Activated CD4-positive, CD25-positive, alpha-beta regulatory T cell treated with anti-CD3 and anti-CD28 coated beads, Interleukin-2, amount 50 U/mL, for 16 hours (primary cell): ENCODE results near the gene ARF1.

Experiments used
- DNase-seq: peaks from one replicate; pipeline ENCODE4 v3.0.0-alpha.2; 2020; ENCODE audit warnings: low read depth, low spot score

ARF1 gene

GRCh38 chr1:228048659-228049298, 33.7 kb upstream of the ARF1 start:
- DNase-seq: no peak

GRCh38 chr1:228050571-228051231, 31.8 kb upstream of the ARF1 start:
- no peak for DNase-seq

GRCh38 chr1:228058172-228058948, 24.1 kb upstream of the ARF1 start:
- DNase-seq: no peak

- no peak for DNase-seq
These were observed 23.4 kb upstream of the ARF1 start for GRCh38 chr1:228058949-228059633.

- DNase-seq: peak; percentile 26
These were observed 22.7 kb upstream of the ARF1 start for GRCh38 chr1:228059634-228060457.

- no peak for DNase-seq
These were observed 21.9 kb upstream of the ARF1 start for GRCh38 chr1:228060458-228061190.

- DNase-seq: no peak
These were observed 21.0 kb upstream of the ARF1 start for GRCh38 chr1:228061411-228062084.

- no peak for DNase-seq
These were observed 20.3 kb upstream of the ARF1 start for GRCh38 chr1:228062085-228062791.

GRCh38 chr1:228062812-228063211, 19.7 kb upstream of the ARF1 start:
- DNase-seq: no peak

- no peak for DNase-seq
These were observed 19.0 kb upstream of the ARF1 start for GRCh38 chr1:228063251-228064191.

- no peak for DNase-seq
These were observed 18.2 kb upstream of the ARF1 start for GRCh38 chr1:228064296-228064695.

- no peak for DNase-seq
These were observed 17.6 kb upstream of the ARF1 start for GRCh38 chr1:228064741-228065542.

- DNase-seq: no peak
These were observed 16.8 kb upstream of the ARF1 start for GRCh38 chr1:228065543-228066347.

- no peak for DNase-seq
These were observed 16.1 kb upstream of the ARF1 start for GRCh38 chr1:228066416-228066815.

- no peak for DNase-seq
These were observed 15.4 kb upstream of the ARF1 start for GRCh38 chr1:228066891-228067654.

- DNase-seq: no peak
These were observed 14.1 kb upstream of the ARF1 start for GRCh38 chr1:228068359-228068758.
